Measurements from ENCODE around the gene TEX51.

TEX51 gene

GRCh38 chr2:126932529-126932928 lies 33.8 kb downstream of the TEX51 start:
- no peak for DNase-seq (ENCODE audit: low read depth, low spot score)
- Histone ChIP-seq H3K4me1 (ENCODE audit: insufficient read depth, insufficient read length) (peaks cover 2% of the 10 kb centered on the region), H3K36me3 (ENCODE audit: insufficient read depth, insufficient read length, low read length) (no peaks in the 10 kb centered on the region), H3K4me3 (ENCODE audit: insufficient read length, low read depth) (no peak overlapping the region), H3K27me3 (ENCODE audit: insufficient read depth, insufficient read length) (no peaks in the 10 kb centered on the region), H3K9ac (ENCODE audit: insufficient read length, low read depth) (no peak overlapping the region), H3K9me3 (ENCODE audit: insufficient read depth, low read length) (no peaks in the 10 kb centered on the region)
- no peak for TF ChIP-seq ZNF274 (IDR thresholded peaks at IDR 0.05; ENCODE audit: low read depth, low read length)
- no peak for TF ChIP-seq SUZ12 (IDR thresholded peaks at IDR 0.05; ENCODE audit: extremely low read depth, insufficient read depth, insufficient read length)
- no peak for TF ChIP-seq YY1 (IDR thresholded peaks at IDR 0.05; ENCODE audit: insufficient read depth, insufficient read length)

- Histone ChIP-seq H3K36me3 (ENCODE audit: insufficient read depth, insufficient read length, low read length) (no peaks in the 10 kb centered on the region), H3K4me1 (ENCODE audit: insufficient read depth, insufficient read length) (peaks cover 2% of the 10 kb centered on the region), H3K27me3 (ENCODE audit: insufficient read depth, insufficient read length) (peaks cover 3% of the 10 kb centered on the region), H3K4me3 (ENCODE audit: insufficient read length, low read depth) (no peak overlapping the region), H3K9ac (ENCODE audit: insufficient read length, low read depth) (no peak overlapping the region), H3K9me3 (ENCODE audit: insufficient read depth, low read length) (no peaks in the 10 kb centered on the region)
- DNase-seq (ENCODE audit: low read depth, low spot score): no peak
- TF ChIP-seq ZNF274 (IDR thresholded peaks at IDR 0.05; ENCODE audit: low read depth, low read length) (no peak), YY1 (IDR thresholded peaks at IDR 0.05; ENCODE audit: insufficient read depth, insufficient read length) (no peak), SUZ12 (IDR thresholded peaks at IDR 0.05; ENCODE audit: extremely low read depth, insufficient read depth, insufficient read length) (no peak)
Observed at GRCh38 chr2:126932966-126933710, 34.4 kb downstream of the TEX51 start.

- H3K27me3 ChIP-seq (ENCODE audit: insufficient read depth, insufficient read length): peaks cover 4% of the 10 kb centered on the region
- H3K4me3 ChIP-seq (ENCODE audit: insufficient read length, low read depth): no peak overlapping the region
- no peak for DNase-seq (ENCODE audit: low read depth, low spot score)
- H3K4me1 ChIP-seq (ENCODE audit: insufficient read depth, insufficient read length): peaks cover 2% of the 10 kb centered on the region
- H3K9me3 ChIP-seq (ENCODE audit: insufficient read depth, low read length): no peaks in the 10 kb centered on the region
- no peak overlapping the region for H3K9ac ChIP-seq (ENCODE audit: insufficient read length, low read depth)
- TF ChIP-seq SUZ12 (IDR thresholded peaks at IDR 0.05; ENCODE audit: extremely low read depth, insufficient read depth, insufficient read length) (no peak), ZNF274 (IDR thresholded peaks at IDR 0.05; ENCODE audit: low read depth, low read length) (no peak), YY1 (IDR thresholded peaks at IDR 0.05; ENCODE audit: insufficient read depth, insufficient read length) (no peak)
- no peaks in the 10 kb centered on the region for H3K36me3 ChIP-seq (ENCODE audit: insufficient read depth, insufficient read length, low read length)
Observed at GRCh38 chr2:126933711-126934091, 35.0 kb downstream of the TEX51 start.

GRCh38 chr2:126934809-126935208 lies 36.1 kb downstream of the TEX51 start:
- no peak for DNase-seq (ENCODE audit: low read depth, low spot score)
- Histone ChIP-seq H3K4me1 (ENCODE audit: insufficient read depth, insufficient read length) (peaks cover 2% of the 10 kb centered on the region), H3K9ac (ENCODE audit: insufficient read length, low read depth) (no peak overlapping the region), H3K27me3 (ENCODE audit: insufficient read depth, insufficient read length) (peaks cover 4% of the 10 kb centered on the region), H3K36me3 (ENCODE audit: insufficient read depth, insufficient read length, low read length) (no peaks in the 10 kb centered on the region), H3K4me3 (ENCODE audit: insufficient read length, low read depth) (no peak overlapping the region), H3K9me3 (ENCODE audit: insufficient read depth, low read length) (peaks cover 5% of the 10 kb centered on the region; the same call in 1 of the 2 replicates)
- TF ChIP-seq ZNF274 (IDR thresholded peaks at IDR 0.05; ENCODE audit: low read depth, low read length): no peak
- no peak for TF ChIP-seq SUZ12 (IDR thresholded peaks at IDR 0.05; ENCODE audit: extremely low read depth, insufficient read depth, insufficient read length)
- no peak for TF ChIP-seq YY1 (IDR thresholded peaks at IDR 0.05; ENCODE audit: insufficient read depth, insufficient read length)

GRCh38 chr2:126935774-126936173 lies 37.1 kb downstream of the TEX51 start:
- H3K9ac ChIP-seq (ENCODE audit: insufficient read length, low read depth): no peak overlapping the region
- DNase-seq (ENCODE audit: low read depth, low spot score): no peak
- H3K4me1 ChIP-seq (ENCODE audit: insufficient read depth, insufficient read length): peaks cover 2% of the 10 kb centered on the region
- peaks cover 15% of the 10 kb centered on the region; the same call in 1 of the 2 replicates for H3K9me3 ChIP-seq (ENCODE audit: insufficient read depth, low read length)
- H3K36me3 ChIP-seq (ENCODE audit: insufficient read depth, insufficient read length, low read length): no peaks in the 10 kb centered on the region
- no peak for TF ChIP-seq SUZ12 (IDR thresholded peaks at IDR 0.05; ENCODE audit: extremely low read depth, insufficient read depth, insufficient read length)
- no peak for TF ChIP-seq YY1 (IDR thresholded peaks at IDR 0.05; ENCODE audit: insufficient read depth, insufficient read length)
- no peak for TF ChIP-seq ZNF274 (IDR thresholded peaks at IDR 0.05; ENCODE audit: low read depth, low read length)
- no peak overlapping the region for H3K4me3 ChIP-seq (ENCODE audit: insufficient read length, low read depth)
- peaks cover 4% of the 10 kb centered on the region for H3K27me3 ChIP-seq (ENCODE audit: insufficient read depth, insufficient read length)

GRCh38 chr2:126936219-126936723 lies 37.6 kb downstream of the TEX51 start:
- Histone ChIP-seq H3K9ac (ENCODE audit: insufficient read length, low read depth) (no peak overlapping the region), H3K27me3 (ENCODE audit: insufficient read depth, insufficient read length) (peaks cover 4% of the 10 kb centered on the region), H3K9me3 (ENCODE audit: insufficient read depth, low read length) (peaks cover 20% of the 10 kb centered on the region; the same call in 1 of the 2 replicates), H3K36me3 (ENCODE audit: insufficient read depth, insufficient read length, low read length) (no peaks in the 10 kb centered on the region), H3K4me1 (ENCODE audit: insufficient read depth, insufficient read length) (peaks cover 2% of the 10 kb centered on the region), H3K4me3 (ENCODE audit: insufficient read length, low read depth) (no peak overlapping the region)
- no peak for DNase-seq (ENCODE audit: low read depth, low spot score)
- no peak for TF ChIP-seq YY1 (IDR thresholded peaks at IDR 0.05; ENCODE audit: insufficient read depth, insufficient read length)
- no peak for TF ChIP-seq ZNF274 (IDR thresholded peaks at IDR 0.05; ENCODE audit: low read depth, low read length)
- no peak for TF ChIP-seq SUZ12 (IDR thresholded peaks at IDR 0.05; ENCODE audit: extremely low read depth, insufficient read depth, insufficient read length)

- Histone ChIP-seq H3K36me3 (ENCODE audit: insufficient read depth, insufficient read length, low read length) (no peaks in the 10 kb centered on the region), H3K4me1 (ENCODE audit: insufficient read depth, insufficient read length) (peaks cover 2% of the 10 kb centered on the region), H3K9ac (ENCODE audit: insufficient read length, low read depth) (no peak overlapping the region), H3K4me3 (ENCODE audit: insufficient read length, low read depth) (no peak overlapping the region), H3K9me3 (ENCODE audit: insufficient read depth, low read length) (peaks cover 59% of the 10 kb centered on the region), H3K27me3 (ENCODE audit: insufficient read depth, insufficient read length) (peaks cover 4% of the 10 kb centered on the region)
- TF ChIP-seq SUZ12 (IDR thresholded peaks at IDR 0.05; ENCODE audit: extremely low read depth, insufficient read depth, insufficient read length) (no peak), YY1 (IDR thresholded peaks at IDR 0.05; ENCODE audit: insufficient read depth, insufficient read length) (no peak), ZNF274 (IDR thresholded peaks at IDR 0.05; ENCODE audit: low read depth, low read length) (no peak)
- DNase-seq (ENCODE audit: low read depth, low spot score): no peak
Observed at GRCh38 chr2:126940331-126940730, 41.6 kb downstream of the TEX51 start.

Data from NT2/D1 (cell line).